Mesenchymal stem cell (in vitro differentiated cells and primary cell): ENCODE results near the gene MBP.

Experiments used
- DNase-seq: peaks from one replicate; pipeline ENCODE4 v3.0.0-alpha.2; 2013
- H2AFZ ChIP-seq: one replicate; pipeline ENCODE4 v1.6.1; 2013; ENCODE audit warnings: low read depth, mild to moderate bottlenecking, control low read depth, inconsistent platforms, low read length, moderate library complexity
- H2AK5ac ChIP-seq: 2 replicates; pipeline ENCODE4 v1.6.1; 2013; ENCODE audit warnings: low read length, moderate library complexity, mild to moderate bottlenecking, inconsistent platforms; ENCODE audit not compliant: severe bottlenecking
- H2BK120ac ChIP-seq: one replicate; pipeline ENCODE4 v1.6.1; 2013; ENCODE audit warnings: low read depth, mild to moderate bottlenecking, inconsistent platforms, low read length, moderate library complexity
- H2BK12ac ChIP-seq, 2 experiments: one replicate each; pipeline ENCODE4 v1.6.1; 2013; ENCODE audit warnings: inconsistent platforms in 2 of 2, low read length in 2 of 2, mild to moderate bottlenecking in 2 of 2, moderate library complexity in 2 of 2, control low read depth in 1 of 2
- H2BK15ac ChIP-seq: one replicate; pipeline ENCODE4 v1.6.1; 2013; ENCODE audit warnings: mild to moderate bottlenecking, low read depth, inconsistent platforms; ENCODE audit not compliant: poor library complexity, severe bottlenecking
- H2BK5ac ChIP-seq: 2 replicates; pipeline ENCODE4 v1.6.1; 2013; ENCODE audit warnings: low read depth, mild to moderate bottlenecking, low read length, control low read depth, inconsistent platforms; ENCODE audit not compliant: poor library complexity, severe bottlenecking
- H3K14ac ChIP-seq, 2 experiments: one replicate each; pipeline ENCODE4 v1.6.1; 2013; ENCODE audit warnings: inconsistent platforms in 2 of 2, low read length in 2 of 2, control low read depth in 1 of 2, mild to moderate bottlenecking in 1 of 2, moderate library complexity in 1 of 2
- H3K18ac ChIP-seq, 2 experiments: one replicate each; pipeline ENCODE4 v1.6.1; 2013; ENCODE audit warnings: inconsistent platforms in 2 of 2, low read length in 2 of 2, control low read depth in 1 of 2, low read depth in 1 of 2, mild to moderate bottlenecking in 1 of 2
- H3K23ac ChIP-seq, 2 experiments: one replicate each; pipeline ENCODE4 v1.6.1; 2013; ENCODE audit warnings: inconsistent platforms in 2 of 2, low read length in 2 of 2, mild to moderate bottlenecking in 2 of 2, moderate library complexity in 2 of 2, control low read depth in 1 of 2
- H3K27ac ChIP-seq: 2 replicates; pipeline ENCODE4 v1.5.1; 2013; ENCODE audit warnings: mild to moderate bottlenecking, moderate library complexity, low read length, control low read depth, inconsistent platforms; ENCODE audit not compliant: poor library complexity, severe bottlenecking
- H3K27me3 ChIP-seq, 2 experiments: 2 replicates each; pipeline versions ENCODE4 v1.6.1 to v1.7.0; 2013; ENCODE audit warnings: low read length in 2 of 2, mild to moderate bottlenecking in 2 of 2, moderate library complexity in 2 of 2, control low read depth in 1 of 2, inconsistent platforms in 1 of 2; ENCODE audit not compliant: control insufficient read depth in 1 of 2, insufficient read depth in 1 of 2
- H3K36me3 ChIP-seq, 2 experiments: 2 replicates each; pipeline versions ENCODE4 v1.6.1 to v1.7.0; 2013; ENCODE audit warnings: low read length in 2 of 2, control low read depth in 1 of 2, inconsistent platforms in 1 of 2, low read depth in 1 of 2, mild to moderate bottlenecking in 1 of 2; ENCODE audit not compliant: insufficient read depth in 2 of 2, control insufficient read depth in 1 of 2
- H3K4ac ChIP-seq, 2 experiments: one replicate each; pipeline ENCODE4 v1.6.1; 2013; ENCODE audit warnings: inconsistent platforms in 2 of 2, low read length in 2 of 2, mild to moderate bottlenecking in 2 of 2, moderate library complexity in 2 of 2, control low read depth in 1 of 2, low read depth in 1 of 2
- H3K4me1 ChIP-seq: 2 replicates; pipeline ENCODE4 v1.6.1; 2013; ENCODE audit warnings: low read depth, low read length, control low read depth; ENCODE audit not compliant: control insufficient read depth, insufficient read depth
- H3K4me2 ChIP-seq: 2 replicates; pipeline ENCODE4 v1.6.1; 2013; ENCODE audit warnings: low read length, mild to moderate bottlenecking, inconsistent platforms; ENCODE audit not compliant: poor library complexity, severe bottlenecking
- H3K4me3 ChIP-seq, 2 experiments: 2 replicates each; pipeline versions ENCODE4 v1.5.1 to v1.7.0; 2013; ENCODE audit warnings: low read length in 2 of 2, mild to moderate bottlenecking in 2 of 2, control low read depth in 1 of 2, low read depth in 1 of 2; ENCODE audit not compliant: insufficient read depth in 1 of 2
- H3K79me1 ChIP-seq: replicated peaks from 2 replicates; pipeline ENCODE4 v1.6.1; 2013; ENCODE audit warnings: mild to moderate bottlenecking, control low read depth, low read length, inconsistent platforms; ENCODE audit not compliant: poor library complexity, severe bottlenecking
- H3K9ac ChIP-seq: 2 replicates; pipeline ENCODE4 v1.7.0; 2013; ENCODE audit warnings: mild to moderate bottlenecking, low read length, moderate library complexity
- H3K9me3 ChIP-seq: 2 replicates; pipeline ENCODE4 v1.7.0; 2013; ENCODE audit warnings: mild to moderate bottlenecking, low read length; ENCODE audit not compliant: control insufficient read depth
- H4K8ac ChIP-seq: one replicate; pipeline ENCODE4 v1.6.1; 2013; ENCODE audit warnings: inconsistent platforms, mild to moderate bottlenecking, low read length, moderate library complexity
- H4K91ac ChIP-seq: one replicate; pipeline ENCODE4 v1.6.1; 2013; ENCODE audit warnings: mild to moderate bottlenecking, low read length, inconsistent platforms
- WGBS: methylation state at CpG from one replicate; pipeline ENCODE4 v1.1.7; 2013; ENCODE audit warnings: mixed read lengths; 5-methylcytosine and 5-hydroxymethylcytosine counted together

Gene MBP

GRCh38 chr18:77162580-77162979 lies 30.0 kb upstream of the MBP start:
- no peak for DNase-seq
- no peaks in the 10 kb centered on the region for H3K27me3 ChIP-seq

GRCh38 chr18:77161961-77162360 lies 29.4 kb upstream of the MBP start:
- H3K9ac ChIP-seq, result no peak overlapping the region
- H2BK5ac ChIP-seq, result no peak overlapping the region
- H2AK5ac ChIP-seq, result no peak overlapping the region
- no peak overlapping the region for H3K18ac ChIP-seq
- H3K4ac ChIP-seq, result no peak overlapping the region
- H3K14ac ChIP-seq, result no peak overlapping the region
- no peak overlapping the region for H2AFZ ChIP-seq
- H3K79me1 ChIP-seq, result no peaks in the 10 kb centered on the region
- H3K36me3 ChIP-seq, result no peaks in the 10 kb centered on the region
- H3K4me3 ChIP-seq, result no peak overlapping the region
- no peak overlapping the region for H2BK120ac ChIP-seq
- no peak overlapping the region for H3K23ac ChIP-seq
- H3K4me2 ChIP-seq, result no peak overlapping the region
- no peak overlapping the region for H2BK12ac ChIP-seq
- DNase-seq, result no peak
- no peak overlapping the region for H4K8ac ChIP-seq
- no peak overlapping the region for H2BK15ac ChIP-seq
- no peaks in the 10 kb centered on the region for H3K27me3 ChIP-seq
- WGBS, result 48% methylated on average over 3 of the region's 5 CpGs
- H3K9me3 ChIP-seq, result peaks cover 3% of the 10 kb centered on the region
- peaks cover 7% of the 10 kb centered on the region for H3K4me1 ChIP-seq
- no peak overlapping the region for H4K91ac ChIP-seq
- H3K27ac ChIP-seq, result no peak overlapping the region

More at GRCh38 chr18:77162580-77162979, 30.0 kb upstream of the MBP start:
- no peak overlapping the region for H4K91ac ChIP-seq
- no peak overlapping the region for H3K9ac ChIP-seq
- no peaks in the 10 kb centered on the region for H3K79me1 ChIP-seq
- H2AFZ ChIP-seq, result no peak overlapping the region
- peaks cover 7% of the 10 kb centered on the region for H3K4me1 ChIP-seq
- H2BK5ac ChIP-seq, result no peak overlapping the region
- no peak overlapping the region for H3K4me3 ChIP-seq
- H3K14ac ChIP-seq, result no peak overlapping the region
- no peak overlapping the region for H3K18ac ChIP-seq
- H2BK120ac ChIP-seq, result no peak overlapping the region
- 77% methylated on average over 8 of the region's 8 CpGs for WGBS
- no peak overlapping the region for H3K27ac ChIP-seq
- H3K4ac ChIP-seq, result no peak overlapping the region
- no peak overlapping the region for H2BK15ac ChIP-seq
- peaks cover 3% of the 10 kb centered on the region for H3K9me3 ChIP-seq
- no peak overlapping the region for H2BK12ac ChIP-seq
- H3K36me3 ChIP-seq, result no peaks in the 10 kb centered on the region
- H3K4me2 ChIP-seq, result no peak overlapping the region
- no peak overlapping the region for H2AK5ac ChIP-seq
- H4K8ac ChIP-seq, result no peak overlapping the region
- H3K23ac ChIP-seq, result no peak overlapping the region

GRCh38 chr18:77161383-77161782 lies 28.8 kb upstream of the MBP start:
- no peak for DNase-seq
- no peak overlapping the region for H3K27ac ChIP-seq
- H2BK15ac ChIP-seq, result no peak overlapping the region
- H3K9ac ChIP-seq, result no peak overlapping the region
- H2BK120ac ChIP-seq, result no peak overlapping the region
- H4K91ac ChIP-seq, result no peak overlapping the region
- H3K79me1 ChIP-seq, result no peaks in the 10 kb centered on the region
- no peak overlapping the region for H2AK5ac ChIP-seq
- H2BK5ac ChIP-seq, result no peak overlapping the region
- 76% methylated on average over 7 of the region's 7 CpGs for WGBS
- no peak overlapping the region for H3K4me3 ChIP-seq
- no peak overlapping the region for H4K8ac ChIP-seq
- no peaks in the 10 kb centered on the region for H3K27me3 ChIP-seq
- H3K9me3 ChIP-seq, result peaks cover 3% of the 10 kb centered on the region
- no peak overlapping the region for H3K14ac ChIP-seq
- no peak overlapping the region for H3K18ac ChIP-seq
- no peak overlapping the region for H2AFZ ChIP-seq
- peaks cover 7% of the 10 kb centered on the region for H3K4me1 ChIP-seq
- no peaks in the 10 kb centered on the region for H3K36me3 ChIP-seq
- H3K23ac ChIP-seq, result no peak overlapping the region
- H3K4me2 ChIP-seq, result no peak overlapping the region
- no peak overlapping the region for H3K4ac ChIP-seq
- no peak overlapping the region for H2BK12ac ChIP-seq

- DNase-seq, result no peak
- Histone ChIP-seq H2BK12ac (no peak overlapping the region), H3K18ac (no peak overlapping the region), H2AK5ac (no peak overlapping the region), H2BK5ac (no peak overlapping the region), H3K27ac (no peak overlapping the region), H3K36me3 (no peaks in the 10 kb centered on the region), H3K9ac (no peak overlapping the region), H3K4me1 (peaks cover 3% of the 10 kb centered on the region), H3K4me2 (no peak overlapping the region), H2AFZ (peak overlapping the region; percentile 15), H3K23ac (no peak overlapping the region), H2BK15ac (no peak overlapping the region), H3K27me3 (no peaks in the 10 kb centered on the region), H4K8ac (no peak overlapping the region), H3K4ac (no peak overlapping the region), H3K9me3 (peaks cover 3% of the 10 kb centered on the region), H4K91ac (no peak overlapping the region), H3K79me1 (no peaks in the 10 kb centered on the region), H3K4me3 (no peak overlapping the region), H2BK120ac (no peak overlapping the region), H3K14ac (no peak overlapping the region)
- WGBS, result 33% methylated on average over 5 of the region's 11 CpGs
Observed at GRCh38 chr18:77160515-77160914, 27.9 kb upstream of the MBP start.
